NCI-H1105 (cell line): ENCODE data around the gene CCDC90B.
"Not testable (repeated sequence)": the region's sequence is repeated elsewhere in the genome, so short reads cannot be mapped to it uniquely, and the experiment has no call there.

Experiments
- DNase-seq: peaks from one replicate; lab custom pipeline; 2025; lab: John Stamatoyannopoulos, UW

Gene CCDC90B

DNA sequence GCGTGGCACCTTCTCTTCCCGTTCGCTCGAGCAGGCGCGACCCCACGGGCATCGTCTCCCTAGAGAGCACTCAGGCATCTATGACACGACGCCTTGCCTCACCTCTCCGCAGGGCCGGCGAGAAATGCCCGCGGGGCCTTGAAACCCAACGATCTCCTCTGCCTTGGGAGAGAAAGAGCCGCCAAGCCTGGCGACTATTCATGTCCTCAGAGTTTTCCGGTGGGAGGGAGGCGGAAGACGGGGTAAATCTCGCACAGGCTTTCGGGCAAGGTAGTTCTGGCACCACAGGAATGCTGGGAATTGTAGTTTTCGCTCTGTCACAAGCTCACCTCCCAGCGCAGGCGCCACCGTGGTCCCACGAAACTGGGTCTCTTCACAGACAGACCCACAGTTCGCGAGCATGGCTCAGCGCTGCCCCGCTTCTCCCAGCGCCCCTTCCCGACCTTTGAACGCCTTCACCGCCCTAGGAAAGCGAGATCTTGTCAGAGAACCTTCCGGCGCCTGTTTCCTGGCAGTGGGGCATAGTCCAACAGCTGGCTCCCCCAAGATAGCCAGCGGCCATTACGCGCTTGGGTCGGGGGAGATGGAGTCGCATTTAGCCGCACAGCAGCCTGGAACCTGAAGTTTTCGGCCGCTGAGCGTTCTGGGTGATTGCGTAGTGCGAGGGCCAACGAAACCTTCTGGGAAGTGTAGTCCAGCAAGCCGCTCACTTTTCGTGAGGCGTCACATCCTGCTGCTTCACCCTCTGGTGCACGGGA is at the start of gene CCDC90B:
CCDC90B (minus strand) TSS at position 597 of the 758 bp plus-strand sequence; CDS start at position 202, 395 bp downstream.
- DNase-seq: peak; percentile 98

DNA sequence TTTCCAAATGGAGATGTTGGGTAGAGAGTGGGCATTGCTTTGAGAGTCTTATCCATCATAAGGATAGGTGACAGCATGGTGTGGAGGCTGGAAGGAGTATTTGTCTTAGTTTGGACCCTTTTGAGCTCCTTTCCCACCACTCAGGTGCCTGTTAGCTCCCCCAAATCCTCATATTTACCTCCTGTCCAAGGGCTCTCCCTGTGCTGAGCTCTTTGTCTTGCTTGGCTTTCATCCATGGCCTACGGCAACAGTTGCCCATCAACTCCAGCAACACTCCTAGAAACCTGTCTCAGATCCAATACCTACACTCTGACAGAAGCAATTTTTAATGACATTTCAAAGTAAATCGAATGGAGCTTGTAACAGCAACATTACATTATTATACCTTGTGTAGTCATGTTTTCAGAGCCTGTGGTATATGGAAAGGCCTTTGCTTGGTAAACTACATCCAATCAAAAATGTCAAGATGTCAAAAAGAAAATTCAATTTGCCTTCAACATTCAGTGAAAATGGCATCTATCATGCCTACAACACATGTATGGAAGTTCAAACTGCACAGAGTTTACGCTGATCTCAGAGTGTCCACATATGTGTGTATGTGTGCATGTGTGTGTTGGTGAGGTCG is 49.4 kb upstream of the CCDC90B start:
- DNase-seq: no peak

DNA sequence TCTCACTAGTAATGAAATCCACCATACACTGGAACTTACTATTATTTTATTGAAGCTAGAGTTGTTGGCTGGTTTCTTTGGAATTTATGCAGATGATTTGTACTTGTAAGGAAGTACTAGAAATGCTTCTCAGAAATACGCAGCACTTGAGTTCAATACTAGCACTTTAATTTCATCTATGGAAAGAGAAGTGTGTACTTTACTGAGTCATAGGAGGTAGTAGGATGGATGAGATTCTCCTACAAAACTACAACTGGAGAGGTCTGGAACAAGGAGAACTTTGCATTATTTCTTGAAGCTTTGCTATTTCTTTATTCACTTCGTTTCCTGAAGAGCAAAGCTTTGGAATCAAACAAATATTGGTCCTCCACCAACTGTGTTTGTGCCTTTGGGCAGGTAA is 44.1 kb upstream of the CCDC90B start:
- no peak for DNase-seq

DNA sequence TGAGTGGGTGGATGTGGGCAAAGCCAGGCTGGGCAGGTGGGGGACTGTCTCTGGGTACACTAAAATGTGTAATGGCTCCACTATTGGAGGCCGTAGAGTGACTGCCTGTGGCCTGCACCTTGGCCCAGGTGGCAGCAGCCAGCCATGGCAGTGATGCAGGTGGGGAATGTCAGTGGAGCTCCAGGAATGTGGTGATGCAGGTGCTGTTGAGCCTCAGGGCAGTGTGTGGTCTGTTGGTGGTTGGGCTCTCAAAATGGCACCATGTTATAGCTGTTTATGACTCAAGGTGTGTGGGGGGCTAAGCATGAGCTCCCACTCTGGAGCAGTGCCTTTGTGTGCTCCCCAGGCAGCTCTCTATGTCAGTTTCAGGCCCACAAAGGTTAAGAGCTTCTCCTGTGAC is 40.2 kb upstream of the CCDC90B start:
- DNase-seq: no peak

- DNase-seq: no peak
Observed at GRCh38 chr11:83319346-83319745, 33.2 kb upstream of the CCDC90B start.

GRCh38 chr11:83318931-83319330 is 32.8 kb upstream of the CCDC90B start:
- DNase-seq: no peak

DNA sequence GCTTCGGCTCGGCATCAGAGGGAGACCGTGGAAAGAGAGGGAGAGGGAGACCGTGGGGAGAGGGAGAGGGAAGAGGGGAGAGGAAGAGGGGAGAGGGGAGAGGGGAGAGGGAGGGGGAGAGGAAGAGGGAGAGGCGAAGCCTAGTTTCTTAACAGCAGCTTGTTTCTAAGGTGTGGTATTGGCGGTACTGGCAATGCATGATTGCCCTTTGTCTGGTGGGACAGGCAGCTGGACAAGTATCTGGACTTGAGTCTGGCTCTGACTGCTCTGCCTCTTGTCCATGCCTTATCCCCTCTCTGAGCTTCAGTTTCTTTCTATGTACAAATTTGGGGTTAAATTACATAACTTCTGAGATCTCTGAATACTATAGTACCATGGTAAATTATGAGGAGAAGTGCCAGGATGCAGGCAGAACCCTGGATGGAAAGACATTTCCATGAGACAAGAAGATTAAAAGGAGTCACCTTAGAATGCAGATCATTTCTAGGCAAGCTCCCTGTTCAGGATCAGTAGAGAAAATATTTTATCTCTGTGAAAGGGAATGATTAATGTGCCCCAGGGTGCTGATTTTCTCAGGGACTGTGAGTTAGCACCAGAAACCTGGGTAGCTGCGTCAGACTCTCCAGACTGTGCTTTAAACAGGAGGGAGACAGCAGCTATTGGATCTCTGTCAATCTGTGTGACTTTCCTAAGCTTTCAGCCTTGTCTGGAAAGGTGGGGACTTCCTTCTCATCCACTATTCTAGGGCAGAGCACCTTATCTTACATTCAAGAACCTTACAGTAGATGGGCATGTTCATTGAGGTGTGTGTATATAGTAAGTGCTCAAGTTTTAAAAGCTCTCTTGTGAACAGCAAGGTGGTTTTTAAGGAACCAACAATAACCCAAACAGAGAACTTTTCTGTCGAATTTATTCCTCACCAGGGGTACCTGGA is 31.9 kb upstream of the CCDC90B start:
- DNase-seq: no peak

GRCh38 chr11:83316897-83317268 is 30.7 kb upstream of the CCDC90B start:
- DNase-seq: not testable (repeated sequence)

DNA sequence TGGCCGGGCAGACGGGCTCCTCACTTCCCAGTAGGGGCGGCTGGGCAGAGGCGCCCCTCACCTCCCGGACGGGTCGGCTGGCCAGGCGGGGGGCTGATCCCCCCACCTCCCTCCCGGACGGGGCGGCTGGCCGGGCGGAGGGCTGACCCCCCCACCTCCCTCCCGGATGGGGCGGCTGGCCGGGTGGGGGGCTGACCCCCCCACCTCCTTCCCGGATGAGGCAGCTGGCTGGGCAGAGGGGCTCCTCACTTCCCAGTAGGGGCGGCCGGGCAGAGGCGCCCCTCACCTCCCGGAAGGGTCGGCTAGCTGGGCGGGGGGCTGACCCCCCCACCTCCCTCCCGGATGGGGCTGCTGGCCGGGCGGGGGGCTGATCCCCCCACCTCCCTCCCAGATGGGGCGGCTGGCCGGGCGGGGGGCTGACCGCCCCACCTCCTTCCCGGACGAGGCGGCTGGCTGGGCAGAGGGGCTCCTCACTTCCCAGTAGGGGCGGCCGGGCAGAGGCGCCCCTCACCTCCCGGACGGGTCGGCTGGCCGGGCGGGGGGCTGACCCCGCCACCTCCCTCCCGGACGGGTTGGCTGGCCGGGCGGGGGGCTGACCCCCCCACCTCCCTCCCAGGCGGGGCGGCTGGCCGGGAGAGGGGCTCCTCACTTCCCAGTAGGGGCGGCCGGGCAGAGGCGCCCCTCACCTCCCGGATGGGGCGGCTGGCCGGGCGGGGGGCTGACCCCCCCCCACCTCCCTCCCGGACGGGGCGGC is 30.2 kb upstream of the CCDC90B start:
- DNase-seq: not testable (repeated sequence)

DNA sequence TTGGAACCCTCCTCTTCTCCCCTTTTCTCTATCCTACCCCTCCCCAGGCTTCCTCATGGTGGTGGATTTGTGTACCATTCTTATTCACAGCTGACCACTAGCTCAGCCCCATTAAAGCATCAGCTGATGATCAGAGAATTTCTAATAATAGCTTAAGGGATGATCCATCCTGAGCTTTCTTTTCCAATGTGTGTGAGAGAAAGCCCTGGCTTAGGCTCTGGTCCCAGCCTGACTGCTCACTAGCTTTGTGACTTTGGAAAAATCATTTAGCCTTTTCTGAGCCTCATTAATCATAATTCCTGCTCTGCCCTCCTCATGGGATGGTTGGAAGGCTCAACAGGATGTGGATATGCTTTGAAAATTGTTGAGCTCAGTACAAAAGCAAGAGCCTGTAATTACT is 26.3 kb upstream of the CCDC90B start:
- no peak for DNase-seq

DNA sequence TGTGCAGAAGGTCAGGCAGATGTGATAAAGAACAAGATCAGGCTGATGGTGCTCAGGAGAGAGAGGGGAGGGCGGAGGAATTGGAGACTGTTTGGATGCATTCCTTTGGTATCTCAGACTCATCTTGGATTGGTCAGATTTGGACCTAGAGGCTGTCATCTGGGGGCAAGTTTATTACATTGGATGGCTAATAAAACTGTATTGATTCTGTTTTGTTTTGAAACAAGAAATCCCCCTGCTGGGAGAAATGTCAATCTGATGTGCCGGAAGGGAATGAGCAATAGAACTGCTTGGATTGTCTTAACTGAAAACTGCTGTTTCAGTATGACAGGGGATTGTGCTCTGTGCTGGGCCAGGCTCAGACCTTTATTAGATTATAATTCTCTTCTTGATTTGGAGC is 25.5 kb upstream of the CCDC90B start:
- no peak for DNase-seq

DNA sequence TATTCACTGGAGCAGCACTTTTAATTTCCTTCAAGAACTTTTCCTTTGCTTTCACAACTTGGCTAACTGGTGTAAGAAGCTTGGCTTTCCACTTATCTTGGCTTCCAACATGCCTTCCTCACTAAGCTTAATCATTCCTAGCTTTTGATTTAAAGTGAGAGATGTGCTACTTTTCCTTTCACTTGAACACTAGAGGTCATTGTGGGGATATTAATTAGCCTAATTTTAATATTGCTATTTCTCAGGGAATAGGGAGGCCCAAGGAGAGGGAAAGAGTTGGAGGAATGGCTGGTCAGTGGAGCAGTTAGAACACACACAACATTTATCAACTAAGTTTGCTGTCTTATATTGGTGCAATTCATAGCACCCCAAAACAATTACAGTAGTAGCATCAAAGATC is 24.6 kb upstream of the CCDC90B start:
- DNase-seq: no peak

DNA sequence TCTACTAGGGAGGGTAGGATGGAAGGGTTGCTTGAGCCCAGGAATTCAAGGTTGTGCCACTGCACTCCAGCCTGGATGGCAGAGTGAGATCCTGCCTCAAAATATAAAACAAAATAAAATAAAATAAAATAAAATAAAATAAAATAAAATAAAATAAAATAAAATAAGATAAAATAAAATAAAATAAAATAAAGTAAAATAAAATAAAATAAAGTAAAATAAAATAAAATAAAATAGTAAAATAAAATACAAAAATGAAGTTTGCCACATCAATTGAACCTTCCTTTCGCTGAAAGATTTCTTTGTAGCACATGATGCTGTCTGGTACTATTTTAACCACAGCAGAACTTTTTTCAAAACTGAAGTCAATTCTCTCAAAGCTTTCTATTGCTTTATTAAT is 22.4 kb upstream of the CCDC90B start:
- not testable (repeated sequence) for DNase-seq

- DNase-seq: no peak
Observed at GRCh38 chr11:83306200-83307080, 20.3 kb upstream of the CCDC90B start.

DNA sequence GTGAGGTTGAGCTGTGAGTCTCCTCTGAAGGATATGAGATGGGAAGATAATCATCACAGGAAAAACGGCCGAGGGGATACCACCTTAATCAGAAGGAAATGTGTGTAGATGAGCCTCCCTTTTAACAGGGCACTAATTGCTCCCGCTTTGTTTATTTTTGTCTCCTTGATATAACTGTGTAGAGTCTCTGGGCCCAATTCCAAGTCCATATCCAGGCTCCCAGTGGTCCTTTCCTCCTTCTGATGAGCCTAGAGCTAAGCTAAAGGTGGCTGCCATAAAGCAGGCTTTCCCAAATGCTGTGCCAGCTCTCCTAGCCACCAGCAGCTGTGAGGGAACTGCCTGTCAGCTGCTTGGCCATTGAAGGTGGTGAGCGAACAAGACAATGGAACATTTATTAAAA is 17.1 kb upstream of the CCDC90B start:
- DNase-seq: peak; percentile 75

DNA sequence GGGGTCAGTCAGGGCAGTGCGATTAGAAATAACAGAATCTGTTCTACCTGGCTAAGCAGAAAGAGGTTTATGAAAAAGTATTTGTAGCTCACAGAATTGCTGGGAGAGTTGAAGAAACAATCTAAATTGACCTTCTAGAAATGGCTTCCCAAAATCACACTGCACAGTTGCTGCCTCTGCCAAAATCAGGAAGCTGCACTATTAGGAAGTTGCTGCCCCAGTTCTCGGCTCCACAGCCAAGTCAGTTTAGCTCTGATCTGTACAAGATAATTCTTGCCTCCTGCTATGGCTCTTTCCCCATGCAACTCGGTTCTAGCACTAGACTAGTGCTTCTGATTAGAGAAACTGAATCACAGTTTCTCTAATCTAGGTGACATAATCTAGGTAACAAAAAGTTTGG is 16.0 kb upstream of the CCDC90B start:
- DNase-seq: no peak

GRCh38 chr11:83299681-83300080 is 13.5 kb upstream of the CCDC90B start:
- no peak for DNase-seq

DNA sequence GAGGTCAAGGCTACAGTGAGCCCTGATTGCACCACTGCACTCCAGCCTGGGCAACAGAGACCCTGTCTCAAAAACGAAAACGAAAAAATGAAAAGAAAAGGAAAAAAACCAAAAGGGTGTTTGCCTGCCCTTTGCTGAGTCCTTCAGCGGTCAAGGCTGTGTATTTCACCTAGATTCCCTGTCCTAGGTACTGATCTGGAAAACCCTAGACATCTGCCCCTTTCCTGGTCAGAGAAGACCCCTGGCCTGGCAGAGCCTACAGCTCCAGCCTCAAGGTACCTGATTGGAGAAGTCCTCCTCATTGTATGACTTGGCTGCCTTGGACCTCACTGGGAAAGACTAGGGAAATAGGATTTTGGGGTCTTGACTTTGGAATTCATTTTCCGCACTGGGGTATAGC is 8.0 kb upstream of the CCDC90B start:
- no peak for DNase-seq

- DNase-seq: no peak
Observed at GRCh38 chr11:83293457-83293774, 7.2 kb upstream of the CCDC90B start.

DNA sequence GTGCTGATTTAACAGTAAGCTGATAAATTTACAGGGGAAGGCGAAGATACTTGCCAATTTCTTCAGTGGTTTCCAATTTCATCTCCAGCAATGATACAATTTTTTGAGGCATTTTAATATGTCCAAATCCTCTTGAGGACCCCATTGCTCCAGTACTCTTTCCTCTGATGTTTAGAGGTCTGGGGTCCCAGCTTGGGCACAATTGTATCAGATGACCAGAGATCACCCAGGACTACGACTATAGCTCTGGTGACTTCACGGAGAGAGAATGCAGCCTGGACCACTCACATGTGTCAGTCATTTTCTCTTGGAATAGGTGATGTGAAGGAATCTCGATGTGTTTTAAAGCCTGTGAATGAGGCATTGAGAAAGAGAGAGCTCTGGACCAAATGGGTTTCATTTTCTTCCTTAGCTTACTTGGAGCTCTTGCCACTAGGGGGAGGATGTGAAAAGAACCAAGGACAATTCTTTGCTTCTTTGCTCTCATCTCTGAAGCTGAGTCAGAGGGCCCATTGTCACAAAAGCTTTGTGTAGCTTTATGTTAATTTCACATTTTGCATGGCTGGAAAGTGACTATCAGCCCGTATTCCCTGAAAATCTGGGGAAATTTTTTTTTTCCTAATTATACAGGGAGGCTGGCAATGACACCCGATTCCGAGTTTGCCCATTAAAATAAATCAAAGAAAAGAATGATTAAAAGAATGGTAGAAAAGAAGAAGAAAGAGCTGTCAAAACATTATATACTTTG is 6.7 kb upstream of the CCDC90B start:
- peak; percentile 56 for DNase-seq
